AG04449 (cell line): ENCODE results near the gene PCDH19.
"Not testable (repeated sequence)": the region's sequence is repeated elsewhere in the genome, so short reads cannot be mapped to it uniquely, and the experiment has no call there.

Experiments
- CTCF ChIA-PET: fragments of 350-600 bp; formaldehyde crosslinking; extraction: SDS; loops from one replicate; lab custom pipeline; 2021; ENCODE audit warnings: antibody characterized with exemption; lab: Yijun Ruan, JAX
- POLR2A ChIA-PET: fragments of 400-600, 350-600 bp; formaldehyde crosslinking; extraction: SDS; loops from one replicate; lab custom pipeline; 2020; ENCODE audit warnings: antibody characterized with exemption, inconsistent platforms; lab: Yijun Ruan, JAX
- DNase-seq: peaks from one replicate; pipeline ENCODE4 v3.0.0-alpha.2; 2010; ENCODE audit warnings: low read depth, low spot score
- H3K4me3 ChIP-seq: 2 replicates; pipeline ENCODE4 v1.5.1; 2011; ENCODE audit warnings: low read depth, mild to moderate bottlenecking, control low read depth, low read length
- CTCF ChIP-seq: IDR thresholded peaks from one replicate; pipeline ENCODE4 v1.5.1; 2011; ENCODE audit warnings: mild to moderate bottlenecking, moderate library complexity, low read length, control low read depth, inconsistent platforms; ENCODE audit not compliant: insufficient read depth; ENCODE audit errors: missing control alignments

Gene PCDH19

GRCh38 chrX:100409610-100410590, at the start of gene PCDH19:
PCDH19 (minus strand) TSS chrX:100410273; CDS start chrX:100408597, 1,676 bp downstream.
- TF ChIP-seq CTCF: no peak
- H3K4me3 ChIP-seq: peak within 1 kb of the TSS; percentile 42
- POLR2A ChIA-PET: no interaction called here
- CTCF ChIA-PET: no interaction called here
- DNase-seq: no peak

- ChIA-PET CTCF (no interaction called here), POLR2A (no interaction called here)
- no peak for DNase-seq
- no peak overlapping the region for H3K4me3 ChIP-seq
- TF ChIP-seq CTCF: no peak
Observed at GRCh38 chrX:100449696-100450608, 39.9 kb upstream of the PCDH19 start.

- peak; percentile 53 for TF ChIP-seq CTCF
- H3K4me3 ChIP-seq: no peak overlapping the region
- CTCF ChIA-PET: interaction anchor here (1.3 kb wide), 1 partner anchor 8 kb away, joined by 3 read pairs; no protein-coding TSS in a partner anchor
- POLR2A ChIA-PET: no interaction called here
- DNase-seq: no peak
Observed at GRCh38 chrX:100447655-100448397, 37.8 kb upstream of the PCDH19 start.

GRCh38 chrX:100445593-100445992, 35.5 kb upstream of the PCDH19 start:
- DNase-seq: no peak
- no peak overlapping the region for H3K4me3 ChIP-seq
- ChIA-PET CTCF (no interaction called here), POLR2A (no interaction called here)
- no peak for TF ChIP-seq CTCF

GRCh38 chrX:100441321-100441720, 31.2 kb upstream of the PCDH19 start:
- DNase-seq, H3K4me3 ChIP-seq, POLR2A ChIA-PET, CTCF ChIA-PET: not testable (repeated sequence)

- POLR2A ChIA-PET: no interaction called here
- H3K4me3 ChIP-seq: no peak overlapping the region
- no peak for TF ChIP-seq CTCF
- CTCF ChIA-PET: interaction anchor here (1.2 kb wide), 1 partner anchor 8 kb away, joined by 3 read pairs; no protein-coding TSS in a partner anchor
- no peak for DNase-seq
Observed at GRCh38 chrX:100440006-100440405, 29.9 kb upstream of the PCDH19 start.
